ENCODE measurements around the gene JADE1. TPM values are rescaled to one million over a fixed set of nuclear protein-coding genes. Genes with fewer than 3 reads are reported as not detected.

Gene JADE1
- polyA plus RNA-seq, 1 of the 3 experiments (the other 2 are of a cell fraction) = 9.1 TPM

GRCh38 chr4:128879971-128880370 lies 70.5 kb downstream of the JADE1 start (continued):
- TF ChIP-seq MXI1 (IDR thresholded peaks at IDR 0.05; ENCODE audit: low read depth, low read length) = no peak
- no peak for TF ChIP-seq USF2 (IDR thresholded peaks at IDR 0.05; ENCODE audit: borderline replicate concordance, low read depth, low read length)
- TF ChIP-seq JUND (IDR thresholded peaks at IDR 0.05) = no peak
- no peak for TF ChIP-seq FOSL2 (IDR thresholded peaks at IDR 0.05; ENCODE audit: borderline replicate concordance, low read depth)
- no peak for TF ChIP-seq NRF1 (IDR thresholded peaks at IDR 0.05; ENCODE audit: low read depth, low read length)

DNA sequence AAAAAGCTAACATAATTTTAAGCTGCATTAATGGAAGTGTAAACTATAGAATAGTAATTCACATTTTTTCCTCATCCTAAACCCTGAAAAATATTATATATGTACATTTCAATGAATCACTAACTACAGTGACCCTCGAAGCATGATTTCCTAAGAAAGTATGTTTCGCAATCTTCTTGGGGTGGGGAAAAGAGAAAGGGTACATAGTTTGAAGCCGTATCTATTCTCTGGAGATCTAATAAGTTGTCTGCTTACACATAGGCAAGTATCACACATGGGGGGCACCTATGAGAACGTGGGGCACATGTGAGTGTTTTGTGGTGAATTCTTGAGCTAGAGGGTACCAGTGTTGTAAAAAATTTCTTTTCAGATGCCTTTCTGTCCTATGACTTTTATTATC lies 71.2 kb downstream of the JADE1 start:
- no peaks in the 10 kb centered on the region for H3K27me3 ChIP-seq (ENCODE audit: insufficient read depth)
- peaks cover 0 to 14% of the 10 kb centered on the region in 2 experiments for H3K36me3 ChIP-seq (replicated peaks in 1 of 2; ENCODE audit: control insufficient read depth in 1 of 2, insufficient read depth in 2 of 2, low read length in 1 of 2)
- H3K9me2 ChIP-seq = no peaks in the 10 kb centered on the region
- no peak overlapping the region for H3K27ac ChIP-seq (ENCODE audit: low read depth in 2 of 2, low read length in 1 of 2)
- no peaks in the 10 kb centered on the region for H4K20me1 ChIP-seq (ENCODE audit: insufficient read depth)
- POLR2A ChIA-PET = interaction anchor here (0.6 kb wide), 1 partner anchor 66 kb away, joined by 7 read pairs; no protein-coding TSS in a partner anchor
- no peak overlapping the region for H3K9ac ChIP-seq
- peaks cover 6% of the 10 kb centered on the region for H3F3A ChIP-seq (replicated peaks; ENCODE audit: insufficient read depth)
- H3K4me1 ChIP-seq (ENCODE audit: control insufficient read depth in 1 of 2, insufficient read depth in 2 of 2, low read depth in 1 of 2, low read length in 1 of 2) = no peaks in the 10 kb centered on the region; a peak in 1 of 4 replicates
- no peak overlapping the region for H3K4me2 ChIP-seq
- CTCF ChIA-PET = interaction anchor here (0.8 kb wide), 1 partner anchor 9 kb away, joined by 3 read pairs; no protein-coding TSS in a partner anchor
- TF ChIP-seq SMC3 (IDR thresholded peaks at IDR 0.05; ENCODE audit: low read depth, low read length) = no peak
- no peak for TF ChIP-seq MEF2A (IDR thresholded peaks at IDR 0.05; ENCODE audit: borderline replicate concordance, low read depth)
- TF ChIP-seq, protein P1, sequence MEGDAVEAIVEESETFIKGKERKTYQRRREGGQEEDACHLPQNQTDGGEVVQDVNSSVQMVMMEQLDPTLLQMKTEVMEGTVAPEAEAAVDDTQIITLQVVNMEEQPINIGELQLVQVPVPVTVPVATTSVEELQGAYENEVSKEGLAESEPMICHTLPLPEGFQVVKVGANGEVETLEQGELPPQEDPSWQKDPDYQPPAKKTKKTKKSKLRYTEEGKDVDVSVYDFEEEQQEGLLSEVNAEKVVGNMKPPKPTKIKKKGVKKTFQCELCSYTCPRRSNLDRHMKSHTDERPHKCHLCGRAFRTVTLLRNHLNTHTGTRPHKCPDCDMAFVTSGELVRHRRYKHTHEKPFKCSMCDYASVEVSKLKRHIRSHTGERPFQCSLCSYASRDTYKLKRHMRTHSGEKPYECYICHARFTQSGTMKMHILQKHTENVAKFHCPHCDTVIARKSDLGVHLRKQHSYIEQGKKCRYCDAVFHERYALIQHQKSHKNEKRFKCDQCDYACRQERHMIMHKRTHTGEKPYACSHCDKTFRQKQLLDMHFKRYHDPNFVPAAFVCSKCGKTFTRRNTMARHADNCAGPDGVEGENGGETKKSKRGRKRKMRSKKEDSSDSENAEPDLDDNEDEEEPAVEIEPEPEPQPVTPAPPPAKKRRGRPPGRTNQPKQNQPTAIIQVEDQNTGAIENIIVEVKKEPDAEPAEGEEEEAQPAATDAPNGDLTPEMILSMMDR (IDR thresholded peaks at IDR 0.05) = no peak
- TF ChIP-seq FOSL2 (IDR thresholded peaks at IDR 0.05; ENCODE audit: borderline replicate concordance, low read depth) = no peak
- no peak for TF ChIP-seq NFIC (IDR thresholded peaks at IDR 0.05; ENCODE audit: borderline replicate concordance)
- TF ChIP-seq, protein P2, sequence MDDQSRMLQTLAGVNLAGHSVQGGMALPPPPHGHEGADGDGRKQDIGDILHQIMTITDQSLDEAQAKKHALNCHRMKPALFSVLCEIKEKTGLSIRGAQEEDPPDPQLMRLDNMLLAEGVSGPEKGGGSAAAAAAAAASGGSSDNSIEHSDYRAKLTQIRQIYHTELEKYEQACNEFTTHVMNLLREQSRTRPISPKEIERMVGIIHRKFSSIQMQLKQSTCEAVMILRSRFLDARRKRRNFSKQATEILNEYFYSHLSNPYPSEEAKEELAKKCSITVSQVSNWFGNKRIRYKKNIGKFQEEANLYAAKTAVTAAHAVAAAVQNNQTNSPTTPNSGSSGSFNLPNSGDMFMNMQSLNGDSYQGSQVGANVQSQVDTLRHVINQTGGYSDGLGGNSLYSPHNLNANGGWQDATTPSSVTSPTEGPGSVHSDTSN (IDR thresholded peaks at IDR 0.05) = no peak
- TF ChIP-seq CHD2 (IDR thresholded peaks at IDR 0.05; ENCODE audit: low read length, partially characterized antibody) = no peak
- TF ChIP-seq REST (IDR thresholded peaks at IDR 0.05; ENCODE audit: low read depth, low read length) = no peak
- no peak for TF ChIP-seq TEAD4 (IDR thresholded peaks at IDR 0.05; ENCODE audit: borderline replicate concordance, insufficient read depth)
- no peak for TF ChIP-seq SIN3A (IDR thresholded peaks at IDR 0.05; ENCODE audit: borderline replicate concordance, low read depth, low read length)
- no peak for TF ChIP-seq FOXM1 (IDR thresholded peaks at IDR 0.05; ENCODE audit: low read depth)
- TF ChIP-seq ELF1 (IDR thresholded peaks at IDR 0.05) = no peak
- TF ChIP-seq, protein P3, sequence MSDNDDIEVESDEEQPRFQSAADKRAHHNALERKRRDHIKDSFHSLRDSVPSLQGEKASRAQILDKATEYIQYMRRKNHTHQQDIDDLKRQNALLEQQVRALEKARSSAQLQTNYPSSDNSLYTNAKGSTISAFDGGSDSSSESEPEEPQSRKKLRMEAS (IDR thresholded peaks at IDR 0.05; ENCODE audit: low read depth) = no peak
- no peak for TF ChIP-seq MXI1 (IDR thresholded peaks at IDR 0.05; ENCODE audit: low read depth, low read length)
- TF ChIP-seq RCOR1 (IDR thresholded peaks at IDR 0.05; ENCODE audit: low read length) = no peak
- no peak for TF ChIP-seq EP300 (IDR thresholded peaks at IDR 0.05; ENCODE audit: borderline replicate concordance in 1 of 2, low read depth in 1 of 2, low read length in 1 of 2)
- H3K9me3 ChIP-seq = no peaks in the 10 kb centered on the region
- no peaks in the 10 kb centered on the region for H3K79me2 ChIP-seq (ENCODE audit: insufficient read depth)
- 86% methylated on average over 4 of the region's 4 CpGs for WGBS (ENCODE audit: low lambda C conversion rate)
- DNase-seq = no peak
- H3K4me3 ChIP-seq (ENCODE audit: low read depth in 2 of 2, low read length in 1 of 2) = no peak overlapping the region
- no peak overlapping the region for H2AFZ ChIP-seq (ENCODE audit: low read depth)

All from SK-N-SH (cell line).